Muscle layer of duodenum (tissue), 2 donors: ENCODE results near the gene COA1.
"Not testable (repeated sequence)": the region's sequence is repeated elsewhere in the genome, so short reads cannot be mapped to it uniquely, and the experiment has no call there.

Source experiments
- H3K27ac ChIP-seq: one replicate; pipeline ENCODE4 v1.7.0; 2013; ENCODE audit warnings: mild to moderate bottlenecking, low read length
- H3K27me3 ChIP-seq: one replicate; pipeline ENCODE4 v1.7.0; 2013; ENCODE audit warnings: low read depth, mild to moderate bottlenecking, control low read depth, low read length
- H3K36me3 ChIP-seq, 2 donors: one replicate each; pipeline ENCODE4 v1.7.0; 2013; ENCODE audit warnings: low read length in 2 of 2, control low read depth in 1 of 2, mild to moderate bottlenecking in 1 of 2; ENCODE audit not compliant: insufficient read depth in 2 of 2, control insufficient read depth in 1 of 2
- H3K4me1 ChIP-seq, 2 donors: one replicate each; pipeline ENCODE4 v1.7.0; 2013; ENCODE audit warnings: low read length in 2 of 2, mild to moderate bottlenecking in 2 of 2, control low read depth in 1 of 2, moderate library complexity in 1 of 2; ENCODE audit not compliant: insufficient read depth in 2 of 2, control insufficient read depth in 1 of 2
- H3K4me3 ChIP-seq, 2 donors: one replicate each; pipeline ENCODE4 v1.7.0; 2013; ENCODE audit warnings: low read length in 2 of 2, low read depth in 1 of 2, mild to moderate bottlenecking in 1 of 2
- H3K9me3 ChIP-seq, 2 donors: one replicate each; pipeline ENCODE4 v1.7.0; 2013; ENCODE audit warnings: low read length in 2 of 2, control low read depth in 1 of 2, mild to moderate bottlenecking in 1 of 2; ENCODE audit not compliant: control insufficient read depth in 1 of 2
- donor health status: healthy.

The COA1 gene

DNA sequence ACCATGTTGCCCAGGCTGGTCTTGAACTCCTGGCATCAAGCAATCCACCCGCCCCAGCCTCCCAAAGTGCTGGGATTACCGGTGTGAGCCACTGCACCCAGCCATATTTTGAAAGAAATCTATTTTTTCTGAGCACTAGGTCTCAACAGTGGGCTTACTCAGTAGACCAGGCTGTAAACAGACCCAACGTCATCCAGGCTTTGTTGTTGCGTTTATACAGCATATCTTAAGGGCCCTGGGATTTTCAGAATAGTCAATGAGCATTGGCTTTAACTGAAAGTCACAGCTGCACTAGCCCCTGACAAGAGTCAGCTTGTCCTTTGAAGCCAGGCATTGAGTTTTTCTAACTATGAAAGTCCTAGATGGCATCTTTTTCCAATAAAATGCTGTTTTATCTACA, 96.6 kb downstream of the COA1 start:
- H3K4me1 ChIP-seq: peaks cover 0 to 3% of the 10 kb centered on the region in 2 donors
- no peak overlapping the region for H3K27ac ChIP-seq
- H3K4me3 ChIP-seq: no peak overlapping the region
- H3K36me3 ChIP-seq: peaks cover 32 to 37% of the 10 kb centered on the region in 2 donors
- H3K27me3 ChIP-seq: no peaks in the 10 kb centered on the region
- no peaks in the 10 kb centered on the region for H3K9me3 ChIP-seq

DNA sequence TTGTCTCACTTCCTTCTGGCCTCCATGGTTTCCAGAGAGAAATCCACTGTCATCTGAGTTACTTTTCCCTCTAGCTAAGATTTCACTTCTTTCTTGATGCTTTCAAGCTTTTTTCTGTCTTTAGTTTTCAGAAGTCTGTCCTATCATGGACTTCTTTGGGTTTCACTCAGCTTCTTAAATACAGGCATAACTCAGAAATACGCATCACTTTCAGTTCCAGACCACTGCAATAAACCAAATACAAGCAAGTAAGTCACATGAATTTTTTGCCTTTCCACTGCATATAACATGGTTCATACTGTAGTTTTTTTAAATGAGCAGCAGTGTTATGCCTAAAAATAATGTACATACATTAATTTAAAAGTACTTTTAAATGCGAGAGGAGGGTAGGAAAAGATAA, 97.8 kb downstream of the COA1 start:
- Histone ChIP-seq H3K9me3 (no peaks in the 10 kb centered on the region), H3K27ac (no peak overlapping the region), H3K4me1 (no peaks in the 10 kb centered on the region), H3K27me3 (no peaks in the 10 kb centered on the region), H3K4me3 (no peak overlapping the region), H3K36me3 (peaks cover 23 to 28% of the 10 kb centered on the region in 2 donors)

DNA sequence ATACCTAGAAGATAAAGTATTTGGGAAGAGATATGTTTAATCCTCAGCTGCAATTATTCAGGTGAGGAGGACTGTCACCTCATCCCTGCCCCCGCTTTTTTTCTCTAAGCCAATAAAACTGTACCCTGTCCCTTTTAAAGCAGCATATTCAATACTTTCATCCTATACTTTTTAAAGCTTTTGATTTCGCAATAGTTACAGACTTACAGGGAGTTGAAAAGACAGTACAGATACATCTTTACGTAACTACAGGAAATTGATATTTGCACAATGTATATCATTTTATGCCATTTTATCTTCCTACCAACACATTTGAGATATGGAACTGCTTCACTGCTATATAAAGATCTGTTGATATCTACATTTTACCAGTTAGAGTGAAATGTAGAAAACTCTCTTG, 98.8 kb downstream of the COA1 start:
- Histone ChIP-seq H3K9me3 (no peaks in the 10 kb centered on the region), H3K36me3 (peaks cover 24 to 27% of the 10 kb centered on the region in 2 donors), H3K27ac (no peak overlapping the region), H3K27me3 (no peaks in the 10 kb centered on the region), H3K4me3 (no peak overlapping the region), H3K4me1 (no peaks in the 10 kb centered on the region)

DNA sequence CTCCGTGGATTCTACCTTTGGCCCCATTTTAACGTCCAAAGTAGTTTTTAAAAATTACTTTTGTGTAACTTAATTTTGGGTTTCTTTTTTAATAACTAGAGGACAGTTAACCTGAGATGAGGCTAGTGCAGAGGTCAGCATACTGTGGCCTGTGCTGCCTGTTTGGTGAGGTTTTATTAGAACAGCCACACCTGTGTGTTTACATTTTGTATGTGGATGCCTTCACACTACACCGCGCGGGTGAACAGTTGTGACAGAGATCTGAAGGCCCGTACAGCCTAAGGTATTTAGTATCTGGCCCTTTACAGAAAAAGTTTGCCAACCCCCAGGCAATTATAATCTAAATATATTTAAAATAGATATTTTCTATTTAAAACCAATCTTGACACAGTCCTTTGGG, 99.5 kb downstream of the COA1 start:
- no peaks in the 10 kb centered on the region for H3K4me1 ChIP-seq
- no peaks in the 10 kb centered on the region for H3K27me3 ChIP-seq
- H3K36me3 ChIP-seq: peaks cover 21 to 34% of the 10 kb centered on the region in 2 donors
- H3K27ac ChIP-seq: no peak overlapping the region
- no peaks in the 10 kb centered on the region for H3K9me3 ChIP-seq
- H3K4me3 ChIP-seq: no peak overlapping the region

DNA sequence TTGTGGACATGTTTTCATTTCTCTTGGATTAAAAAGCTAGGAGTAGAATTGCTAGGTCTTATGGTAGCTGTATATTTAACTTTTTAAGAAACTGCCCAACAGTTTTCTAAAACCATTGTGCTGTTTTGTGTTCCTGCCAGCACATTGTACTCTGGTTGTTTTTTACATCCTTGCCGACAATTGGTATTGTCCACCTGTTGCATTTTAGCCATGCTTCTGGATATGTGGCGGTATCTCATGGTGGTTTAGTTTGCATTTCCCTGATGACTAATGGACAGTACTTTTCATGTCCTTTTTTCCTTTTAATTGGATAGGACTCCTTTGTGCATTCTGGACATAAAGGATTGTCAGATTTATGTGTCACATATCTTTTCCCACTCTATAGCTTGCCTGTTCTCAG, 100.9 kb downstream of the COA1 start:
- Histone ChIP-seq H3K36me3 (peaks cover 29 to 37% of the 10 kb centered on the region in 2 donors), H3K4me1 (no peaks in the 10 kb centered on the region), H3K27ac (no peak overlapping the region), H3K27me3 (no peaks in the 10 kb centered on the region), H3K4me3 (no peak overlapping the region), H3K9me3 (no peaks in the 10 kb centered on the region)

DNA sequence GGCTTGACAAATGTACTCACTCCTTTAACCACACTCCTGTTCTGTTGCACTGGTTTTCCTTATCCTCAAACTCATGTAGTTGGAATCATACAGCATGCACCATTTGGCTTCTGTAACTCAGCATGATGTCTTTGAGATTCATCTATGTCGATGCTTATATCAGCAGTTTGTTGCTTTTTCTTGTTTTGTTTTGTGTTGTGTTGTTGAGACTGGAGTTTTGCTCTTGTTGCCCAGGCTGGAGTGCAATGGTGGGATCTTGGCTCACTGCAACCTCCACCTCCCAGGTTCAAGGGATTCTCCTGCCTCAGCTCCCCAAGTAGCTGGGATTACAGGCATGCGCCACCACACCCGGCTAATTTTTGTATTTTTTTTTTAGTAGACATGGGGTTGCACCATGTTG, 101.5 kb downstream of the COA1 start:
- H3K4me3 ChIP-seq, H3K9me3 ChIP-seq, H3K4me1 ChIP-seq, H3K27ac ChIP-seq, H3K27me3 ChIP-seq: not testable (repeated sequence)
- H3K36me3 ChIP-seq: peaks cover 24 to 35% of the 10 kb centered on the region in 2 donors

DNA sequence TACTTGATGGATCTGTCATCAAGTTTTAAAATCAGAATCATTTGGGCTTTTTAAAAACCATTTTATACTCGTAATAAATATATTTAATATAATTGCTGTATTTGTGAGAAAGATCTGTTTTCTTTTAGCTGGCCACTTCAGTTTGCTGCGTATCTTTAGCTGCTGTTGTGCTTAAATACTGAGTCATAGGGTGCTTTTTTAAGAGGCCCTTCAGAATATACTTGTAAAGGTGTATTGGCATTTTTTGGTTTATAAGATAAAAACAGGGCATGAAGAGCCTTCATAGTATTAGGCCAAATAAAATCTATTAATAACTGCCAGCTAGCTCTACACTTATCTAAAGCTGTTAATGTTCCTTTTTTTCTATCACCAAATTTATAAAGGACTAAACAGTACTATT, 102.6 kb downstream of the COA1 start:
- no peaks in the 10 kb centered on the region for H3K4me1 ChIP-seq
- H3K27me3 ChIP-seq: no peaks in the 10 kb centered on the region
- H3K9me3 ChIP-seq: no peaks in the 10 kb centered on the region

DNA sequence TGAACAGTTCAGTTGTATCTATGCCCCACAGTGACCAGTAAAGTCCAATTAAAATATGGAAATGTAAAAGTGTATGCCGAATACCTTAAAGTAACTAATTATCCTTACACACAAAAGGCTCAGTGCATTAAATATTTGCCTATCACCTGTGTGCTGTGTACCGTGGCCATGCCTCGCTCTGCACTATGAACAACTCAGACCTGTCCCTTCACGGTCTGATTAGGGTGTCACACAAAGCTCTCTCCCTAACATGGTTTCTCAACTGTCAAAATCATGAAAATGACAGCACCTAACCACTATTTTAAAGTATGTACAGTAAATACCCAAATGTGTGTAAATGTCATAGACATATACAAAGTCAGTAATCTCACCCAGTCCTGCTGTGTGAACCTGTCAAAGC, 103.3 kb downstream of the COA1 start:
- H3K4me1 ChIP-seq: no peaks in the 10 kb centered on the region
- H3K4me3 ChIP-seq: no peak overlapping the region
- H3K36me3 ChIP-seq: peaks cover 15 to 27% of the 10 kb centered on the region in 2 donors
- H3K9me3 ChIP-seq: no peaks in the 10 kb centered on the region
- H3K27me3 ChIP-seq: no peaks in the 10 kb centered on the region
- no peak overlapping the region for H3K27ac ChIP-seq

More for the DNA sequence above, 102.6 kb downstream of the COA1 start:
- Histone ChIP-seq H3K36me3 (peaks cover 19 to 27% of the 10 kb centered on the region in 2 donors), H3K4me3 (no peak overlapping the region), H3K27ac (no peak overlapping the region)

DNA sequence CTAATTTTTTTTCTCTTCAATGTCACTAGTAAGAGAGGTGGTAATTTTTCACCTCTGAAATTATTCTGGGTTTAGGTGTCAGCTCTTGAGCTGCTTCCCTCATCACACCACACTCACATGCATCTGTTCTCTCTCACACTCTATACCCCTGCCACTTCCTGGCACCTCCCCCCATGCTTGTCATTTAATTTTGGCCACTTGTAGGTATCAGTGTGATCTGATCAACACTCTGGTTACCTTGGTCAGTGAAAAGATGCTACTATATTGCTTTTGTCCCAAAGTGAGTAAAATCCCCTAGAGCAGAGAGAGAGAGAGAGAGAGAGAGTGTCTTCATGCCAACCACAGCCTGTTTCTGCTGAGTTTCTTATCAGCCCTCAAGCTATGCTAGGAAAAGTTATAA, 103.9 kb downstream of the COA1 start:
- no peaks in the 10 kb centered on the region for H3K27me3 ChIP-seq
- H3K4me3 ChIP-seq: no peak overlapping the region
- H3K9me3 ChIP-seq: no peaks in the 10 kb centered on the region
- H3K36me3 ChIP-seq: peaks cover 10 to 27% of the 10 kb centered on the region in 2 donors
- no peak overlapping the region for H3K27ac ChIP-seq
- H3K4me1 ChIP-seq: no peaks in the 10 kb centered on the region

DNA sequence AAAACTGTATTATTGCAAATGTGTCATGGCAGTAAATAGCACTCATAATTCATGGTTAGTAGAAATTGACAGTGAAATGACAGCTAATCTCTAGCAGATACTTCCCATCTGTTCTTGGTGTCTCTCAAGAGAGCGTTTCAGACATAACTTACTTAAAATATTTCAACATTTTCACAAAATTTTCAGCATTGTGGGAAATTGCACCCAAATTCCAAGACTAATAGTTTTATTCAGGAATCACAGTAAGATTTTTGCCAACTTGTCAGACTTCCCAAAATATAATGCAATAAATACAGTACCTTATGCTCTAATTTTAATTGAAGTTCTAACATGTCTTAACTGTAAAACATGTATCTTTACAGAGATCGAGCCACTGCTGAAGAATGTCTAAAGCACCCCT, 105.2 kb downstream of the COA1 start:
- Histone ChIP-seq H3K4me1 (no peaks in the 10 kb centered on the region), H3K36me3 (peaks cover 15 to 31% of the 10 kb centered on the region in 2 donors), H3K4me3 (no peak overlapping the region), H3K9me3 (no peaks in the 10 kb centered on the region), H3K27me3 (no peaks in the 10 kb centered on the region), H3K27ac (no peak overlapping the region)

DNA sequence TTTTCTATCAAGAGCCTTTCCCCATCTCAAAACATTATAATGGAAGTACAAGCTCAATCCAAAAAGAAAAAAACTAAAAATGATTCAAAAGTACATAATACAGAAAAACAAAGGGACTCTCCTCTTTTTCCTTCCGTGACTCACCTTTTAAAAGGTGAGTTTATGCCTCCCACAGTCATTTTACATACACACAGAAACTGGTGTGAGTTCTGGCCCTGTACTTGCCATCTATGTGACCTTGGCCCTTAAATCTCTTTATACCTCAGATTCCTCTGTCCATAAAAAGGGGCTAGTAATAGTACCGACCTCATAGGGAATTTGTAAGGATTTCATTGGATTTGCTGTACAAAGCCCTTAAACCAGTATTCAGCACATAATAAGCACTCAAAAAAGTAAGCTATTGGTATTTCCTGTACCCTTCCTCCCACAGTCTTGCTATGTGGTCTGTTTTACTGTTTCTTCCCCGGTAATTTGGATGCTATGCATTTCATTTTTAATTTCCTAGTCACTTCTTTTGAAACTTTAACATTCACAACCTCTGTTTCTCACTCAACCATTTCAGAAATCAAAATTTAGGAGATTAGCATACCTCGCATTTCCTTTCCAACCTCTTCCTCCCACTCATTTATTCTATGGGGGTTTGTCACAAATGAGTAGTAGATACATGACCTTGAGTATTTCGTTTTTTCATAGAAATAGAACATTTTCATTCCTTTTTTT, 107.4 kb downstream of the COA1 start:
- Histone ChIP-seq H3K27ac (no peak overlapping the region), H3K36me3 (peaks cover 15 to 41% of the 10 kb centered on the region in 2 donors), H3K27me3 (no peaks in the 10 kb centered on the region), H3K4me1 (no peaks in the 10 kb centered on the region), H3K9me3 (no peaks in the 10 kb centered on the region), H3K4me3 (no peak overlapping the region)
